Neural cell (in vitro differentiated cells): ENCODE results near the gene TNRC6C. TPM values are rescaled to one million over a fixed set of nuclear protein-coding genes. Genes with fewer than 3 reads are reported as not detected.

Experiments
- H2AFZ ChIP-seq: fragments of 200-600, 300-800 bp; sonication (generic), shearing (Covaris generic); 2 replicates; pipeline ENCODE4 v1.6.0; 2014; ENCODE audit warnings: low read depth, mild to moderate bottlenecking, antibody characterized with exemption, low read length, moderate library complexity
- H3F3A ChIP-seq: fragments of 200-600 bp; shearing (Covaris generic); 2 replicates; pipeline ENCODE4 v1.6.1; 2016; ENCODE audit warnings: mild to moderate bottlenecking, moderate library complexity, mixed read lengths, antibody characterized with exemption, low read length; ENCODE audit not compliant: insufficient read depth, poor library complexity, severe bottlenecking
- H3K27ac ChIP-seq: fragments of 200-600, 300-800 bp; sonication (generic), shearing (Covaris generic); 2 replicates; pipeline ENCODE4 v1.5.1; 2014; ENCODE audit warnings: mild to moderate bottlenecking, low read length, moderate library complexity
- H3K27me3 ChIP-seq: fragments of 300-800, 200-600 bp; sonication (generic), shearing (Covaris generic); 2 replicates; pipeline ENCODE4 v1.6.0; 2014; ENCODE audit warnings: mild to moderate bottlenecking, low read depth, low read length, moderate library complexity; ENCODE audit not compliant: insufficient read depth
- H3K36me3 ChIP-seq: fragments of 300-800, 200-600 bp; sonication (generic), shearing (Covaris generic); 2 replicates; pipeline ENCODE4 v1.5.1; 2014; ENCODE audit warnings: mild to moderate bottlenecking, antibody characterized with exemption, low read length, moderate library complexity; ENCODE audit not compliant: insufficient read depth
- H3K4me2 ChIP-seq: fragments of 300-800, 200-600 bp; sonication (generic), shearing (Covaris generic); 2 replicates; pipeline ENCODE4 v1.6.0; 2014; ENCODE audit warnings: mild to moderate bottlenecking, low read length
- H3K4me3 ChIP-seq: fragments of 300-800, 200-600 bp; sonication (generic), shearing (Covaris generic); 2 replicates; pipeline ENCODE4 v1.5.1; 2014; ENCODE audit warnings: mild to moderate bottlenecking, low read length, moderate library complexity
- H3K79me2 ChIP-seq: fragments of 200-600 bp; shearing (Covaris generic); replicated peaks from 2 replicates; pipeline ENCODE4 v1.6.0; 2014; ENCODE audit warnings: mild to moderate bottlenecking, low read length, moderate library complexity; ENCODE audit not compliant: insufficient read depth
- H3K9ac ChIP-seq: fragments of 300-800, 200-600 bp; sonication (generic), shearing (Covaris generic); 2 replicates; pipeline ENCODE4 v1.6.1; 2016; ENCODE audit warnings: mild to moderate bottlenecking, low read length, mixed read lengths
- H3K9me2 ChIP-seq: fragments of 200-600 bp; shearing (Covaris generic); 2 replicates; pipeline ENCODE4 v1.6.1; 2016; ENCODE audit warnings: mild to moderate bottlenecking, low read length, mixed read lengths; ENCODE audit not compliant: insufficient read depth
- H3K9me3 ChIP-seq: fragments of 200-600, 300-800 bp; sonication (generic), shearing (Covaris generic); 2 replicates; pipeline ENCODE4 v1.6.1; 2016; ENCODE audit warnings: mild to moderate bottlenecking, mixed run types, low read length, moderate library complexity, mixed read lengths
- H4K20me1 ChIP-seq: fragments of 200-600 bp; shearing (Covaris generic); 2 replicates; pipeline ENCODE4 v1.6.1; 2016; ENCODE audit warnings: mild to moderate bottlenecking, mixed run types; ENCODE audit not compliant: insufficient read depth
- CTCF ChIP-seq: fragments of 450-650 bp; IDR thresholded peaks from 2 replicates; pipeline ENCODE4 v1.5.1; 2014; ENCODE audit warnings: antibody characterized with exemption, mild to moderate bottlenecking, moderate library complexity; ENCODE audit not compliant: poor library complexity, severe bottlenecking
- EP300 ChIP-seq: fragments of 450-650 bp; conservative IDR thresholded peaks from 2 replicates; pipeline ENCODE4 v1.6.1; 2014; ENCODE audit warnings: antibody characterized with exemption, mild to moderate bottlenecking, moderate library complexity; ENCODE audit not compliant: poor library complexity, severe bottlenecking
- EZH2 ChIP-seq: fragments of 200-600, 300-800 bp; shearing (Covaris generic), sonication (generic); IDR thresholded peaks from 2 replicates; pipeline ENCODE4 v1.6.1; 2014; ENCODE audit warnings: antibody characterized with exemption, low read length, borderline replicate concordance, mild to moderate bottlenecking; ENCODE audit not compliant: insufficient read depth, poor library complexity, severe bottlenecking
- MXI1 ChIP-seq: fragments of 450-650 bp; conservative IDR thresholded peaks from 2 replicates; pipeline ENCODE4 v1.6.1; 2014; ENCODE audit warnings: antibody characterized with exemption, mild to moderate bottlenecking; ENCODE audit not compliant: poor library complexity, severe bottlenecking
- POLR2AphosphoS5 ChIP-seq: IDR thresholded peaks from 2 replicates; pipeline ENCODE4 v1.6.1; 2012
- RAD21 ChIP-seq: fragments of 450-650 bp; conservative IDR thresholded peaks from 2 replicates; pipeline ENCODE4 v1.6.1; 2014; ENCODE audit warnings: antibody characterized with exemption, mild to moderate bottlenecking, moderate library complexity
- REST ChIP-seq: IDR thresholded peaks from 2 replicates; pipeline ENCODE4 v1.6.1; 2012; ENCODE audit warnings: borderline replicate concordance
- SMC3 ChIP-seq: fragments of 450-650 bp; conservative IDR thresholded peaks from 2 replicates; pipeline ENCODE4 v1.6.1; 2014; ENCODE audit warnings: antibody characterized with exemption, mild to moderate bottlenecking, moderate library complexity; ENCODE audit not compliant: poor library complexity
- TAF1 ChIP-seq: IDR thresholded peaks from 2 replicates; pipeline ENCODE4 v1.6.1; 2012; ENCODE audit warnings: low read depth
- polyA plus RNA-seq: library from polyadenylated mRNA; depleted of rRNA; stranded (reverse); fragments of >200 nt; gene quantifications from 2 replicates; pipeline ENCODE4 v1.2.3, GENCODE V29; 2014

TNRC6C gene
- polyA plus RNA-seq, 1 donor from 2014 or later, result 15.4 TPM

- no peaks in the 10 kb centered on the region for H3K27me3 ChIP-seq
- H3F3A ChIP-seq, result no peaks in the 10 kb centered on the region
- no peaks in the 10 kb centered on the region for H3K79me2 ChIP-seq
- H2AFZ ChIP-seq, result no peak overlapping the region
- TF ChIP-seq EP300 (no peak), POLR2AphosphoS5 (no peak), CTCF (no peak), SMC3 (no peak), TAF1 (no peak), MXI1 (no peak), REST (no peak), RAD21 (no peak), EZH2 (no peak)
- H3K9me2 ChIP-seq, result no peaks in the 10 kb centered on the region
- no peak overlapping the region for H3K4me3 ChIP-seq
- no peak overlapping the region for H3K27ac ChIP-seq
- H4K20me1 ChIP-seq, result no peaks in the 10 kb centered on the region
- H3K36me3 ChIP-seq, result peaks cover 30% of the 10 kb centered on the region
- H3K4me2 ChIP-seq, result no peak overlapping the region
- H3K9ac ChIP-seq, result no peak overlapping the region
- no peaks in the 10 kb centered on the region for H3K9me3 ChIP-seq
Measured at GRCh38 chr17:78092794-78093324, 134.4 kb downstream of the TNRC6C start.

- H2AFZ ChIP-seq, result no peak overlapping the region
- no peak for TF ChIP-seq REST
- TF ChIP-seq POLR2AphosphoS5, result no peak
- no peaks in the 10 kb centered on the region for H3K9me3 ChIP-seq
- no peaks in the 10 kb centered on the region for H3F3A ChIP-seq
- H3K27me3 ChIP-seq, result no peaks in the 10 kb centered on the region
- H3K4me2 ChIP-seq, result no peak overlapping the region
- H3K79me2 ChIP-seq, result no peaks in the 10 kb centered on the region
- H3K27ac ChIP-seq, result no peak overlapping the region
- no peaks in the 10 kb centered on the region for H3K9me2 ChIP-seq
- no peak overlapping the region for H3K9ac ChIP-seq
- H3K36me3 ChIP-seq, result peaks cover 44% of the 10 kb centered on the region
- no peak overlapping the region for H3K4me3 ChIP-seq
- no peaks in the 10 kb centered on the region for H4K20me1 ChIP-seq
Measured at GRCh38 chr17:78095035-78095434, 136.5 kb downstream of the TNRC6C start.
